IMR-90 (cell line): ENCODE data around the gene PRLR. TPM values are rescaled to one million over a fixed set of nuclear protein-coding genes. Genes with fewer than 3 reads are reported as not detected.

ENCODE experiments used
- ATAC-seq: fragments of 200-7000 bp; cut with Tn5 transposase; 2 replicates; pipeline ENCODE4 v1.9.1; 2020; ENCODE audit warnings: low read depth, mild to moderate bottlenecking, moderate library complexity
- BruUV-seq: library from RNA; stranded (reverse); fragments of 400-500 nt; replicated peaks from 2 replicates; lab custom pipeline; 2021; lab: Mats Ljungman, UMichigan
- CTCF ChIA-PET: fragments of 300-600 bp; formaldehyde crosslinking; extraction: SDS; loops from one replicate; lab custom pipeline; 2021; ENCODE audit warnings: antibody characterized with exemption; lab: Yijun Ruan, JAX
- POLR2A ChIA-PET: fragments of 300-600 bp; sonication (Branson Sonifier 250); formaldehyde crosslinking; loops from one replicate; lab custom pipeline; 2022; ENCODE audit warnings: antibody characterized with exemption; ENCODE audit not compliant: unreplicated experiment; lab: Charles Lee
- DNase-seq: peaks from one replicate; pipeline ENCODE4 v3.0.0; 2013
- H2AFZ ChIP-seq: replicated peaks from 2 replicates; pipeline ENCODE3; 2013; ENCODE audit warnings: low read length, mild to moderate bottlenecking; ENCODE audit not compliant: poor library complexity
- H2AK5ac ChIP-seq: 2 replicates; pipeline ENCODE4 v1.6.1; 2013; ENCODE audit warnings: low read depth, low read length, inconsistent platforms
- H2AK9ac ChIP-seq: replicated peaks from 2 replicates; pipeline ENCODE3; 2013; ENCODE audit warnings: mild to moderate bottlenecking, low read depth, low read length, moderate library complexity; ENCODE audit not compliant: poor library complexity
- H2BK120ac ChIP-seq: 2 replicates; pipeline ENCODE4 v1.6.1; 2013; ENCODE audit warnings: low read depth, low read length, inconsistent platforms
- H2BK15ac ChIP-seq: 3 replicates; pipeline ENCODE4 v1.6.1; 2013; ENCODE audit warnings: low read depth, low read length, inconsistent platforms
- H2BK20ac ChIP-seq: 2 replicates; pipeline ENCODE4 v1.6.1; 2013; ENCODE audit warnings: low read depth, mild to moderate bottlenecking, inconsistent platforms, low read length, moderate library complexity
- H2BK5ac ChIP-seq: 2 replicates; pipeline ENCODE4 v1.6.1; 2013; ENCODE audit warnings: mild to moderate bottlenecking, low read depth, low read length, inconsistent platforms; ENCODE audit not compliant: poor library complexity, severe bottlenecking
- H3K14ac ChIP-seq: replicated peaks from 2 replicates; pipeline ENCODE4 v1.6.1; 2013; ENCODE audit warnings: low read depth, low read length, inconsistent platforms
- H3K18ac ChIP-seq: 2 replicates; pipeline ENCODE4 v1.6.1; 2013; ENCODE audit warnings: low read depth, low read length, control low read depth
- H3K23ac ChIP-seq: 2 replicates; pipeline ENCODE4 v1.6.1; 2013; ENCODE audit warnings: low read depth, low read length, inconsistent platforms
- H3K27ac ChIP-seq: 2 replicates; pipeline ENCODE4 v1.5.1; 2013; ENCODE audit warnings: mild to moderate bottlenecking, control low read depth, low read length; ENCODE audit not compliant: insufficient read depth
- H3K27me3 ChIP-seq: 2 replicates; pipeline ENCODE4 v1.6.1; 2013; ENCODE audit warnings: low read length; ENCODE audit not compliant: control insufficient read depth, insufficient read depth
- H3K36me3 ChIP-seq: 2 replicates; pipeline ENCODE4 v1.6.1; 2013; ENCODE audit warnings: low read length, mixed read lengths; ENCODE audit not compliant: control insufficient read depth, insufficient read depth
- H3K4ac ChIP-seq: 2 replicates; pipeline ENCODE4 v1.6.1; 2013; ENCODE audit warnings: low read depth, low read length, inconsistent platforms
- H3K4me1 ChIP-seq: 2 replicates; pipeline ENCODE4 v1.6.1; 2013; ENCODE audit warnings: low read length, mixed read lengths; ENCODE audit not compliant: control insufficient read depth, insufficient read depth
- H3K4me2 ChIP-seq: 2 replicates; pipeline ENCODE4 v1.6.1; 2013; ENCODE audit warnings: low read depth, mild to moderate bottlenecking, control low read depth, low read length, moderate library complexity
- H3K4me3 ChIP-seq: 2 replicates; pipeline ENCODE4 v1.5.1; 2013; ENCODE audit warnings: low read depth, mild to moderate bottlenecking, control low read depth, low read length, moderate library complexity; ENCODE audit not compliant: insufficient read depth
- H3K56ac ChIP-seq: 2 replicates; pipeline ENCODE4 v1.6.1; 2013; ENCODE audit warnings: low read length, inconsistent platforms; ENCODE audit not compliant: insufficient read depth; ENCODE audit errors: extremely low read depth
- H3K79me1 ChIP-seq, 2 experiments: 2 replicates each; pipeline ENCODE4 v1.6.1; 2013; ENCODE audit warnings: low read length in 2 of 2, inconsistent platforms in 1 of 2, low read depth in 1 of 2
- H3K9ac ChIP-seq: 2 replicates; pipeline ENCODE4 v1.6.1; 2013; ENCODE audit warnings: low read depth, low read length, control low read depth
- H3K9me1 ChIP-seq: 2 replicates; pipeline ENCODE4 v1.6.1; 2013; ENCODE audit warnings: low read length, inconsistent platforms; ENCODE audit not compliant: insufficient read depth
- H3K9me3 ChIP-seq: 2 replicates; pipeline ENCODE4 v1.6.1; 2013; ENCODE audit warnings: low read length; ENCODE audit not compliant: control insufficient read depth, insufficient read depth
- H4K20me1 ChIP-seq: 2 replicates; pipeline ENCODE4 v1.6.1; 2013; ENCODE audit warnings: low read length, inconsistent platforms; ENCODE audit not compliant: insufficient read depth
- H4K5ac ChIP-seq: 2 replicates; pipeline ENCODE4 v1.6.1; 2013; ENCODE audit warnings: mild to moderate bottlenecking, low read depth, low read length, control low read depth
- H4K8ac ChIP-seq, 2 experiments: 2 replicates each; pipeline ENCODE4 v1.6.1; 2013; ENCODE audit warnings: low read depth in 2 of 2, low read length in 2 of 2, control low read depth in 1 of 2, inconsistent platforms in 1 of 2
- H4K91ac ChIP-seq: 2 replicates; pipeline ENCODE4 v1.6.1; 2013; ENCODE audit warnings: low read depth, low read length, inconsistent platforms; ENCODE audit not compliant: insufficient read depth
- BHLHE40 ChIP-seq: fragments of 150-350 bp; IDR thresholded peaks from 2 replicates; pipeline ENCODE4 v1.6.1; 2016; ENCODE audit warnings: mild to moderate bottlenecking, low read depth, low read length
- CEBPB ChIP-seq: IDR thresholded peaks from 2 replicates; pipeline ENCODE4 v1.6.1; 2012; ENCODE audit warnings: low read depth, low read length, improper control_type of control experiment
- CHD1 ChIP-seq: IDR thresholded peaks from 2 replicates; pipeline ENCODE4 v1.6.1; 2012; ENCODE audit warnings: low read depth, low read length, improper control_type of control experiment
- CTCF ChIP-seq: conservative IDR thresholded peaks from 2 replicates; pipeline ENCODE4 v1.5.1; 2012; ENCODE audit warnings: mild to moderate bottlenecking, low read depth, low read length, improper control_type of control experiment
- ELK1 ChIP-seq: fragments of 150-350 bp; IDR thresholded peaks from 2 replicates; pipeline ENCODE4 v1.6.1; 2016; ENCODE audit warnings: low read depth, mild to moderate bottlenecking, low read length, moderate library complexity, borderline replicate concordance
- FOS ChIP-seq: fragments of 150-350 bp; IDR thresholded peaks from 2 replicates; pipeline ENCODE4 v1.6.1; 2016; ENCODE audit warnings: low read depth, low read length
- MAFK ChIP-seq: IDR thresholded peaks from 2 replicates; pipeline ENCODE4 v1.6.1; 2012; ENCODE audit warnings: low read depth, low read length, improper control_type of control experiment
- MAZ ChIP-seq: IDR thresholded peaks from 2 replicates; pipeline ENCODE4 v1.6.1; 2012; ENCODE audit warnings: low read depth, mild to moderate bottlenecking, low read length, improper control_type of control experiment, moderate library complexity, borderline replicate concordance
- MXI1 ChIP-seq: IDR thresholded peaks from 2 replicates; pipeline ENCODE4 v1.6.1; 2012; ENCODE audit warnings: low read depth, mild to moderate bottlenecking, low read length, moderate library complexity, borderline replicate concordance
- NFE2L2 ChIP-seq: fragments of 150-350 bp; IDR thresholded peaks from 2 replicates; pipeline ENCODE4 v1.6.1; 2016; ENCODE audit warnings: low read depth, mild to moderate bottlenecking, low read length
- POLR2A ChIP-seq: IDR thresholded peaks from 2 replicates; pipeline ENCODE4 v1.6.1; 2012; ENCODE audit warnings: mild to moderate bottlenecking, low read depth, low read length
- RAD21 ChIP-seq: IDR thresholded peaks from 2 replicates; pipeline ENCODE4 v1.6.1; 2012; ENCODE audit warnings: low read length, improper control_type of control experiment
- RCOR1 ChIP-seq: IDR thresholded peaks from 2 replicates; pipeline ENCODE4 v1.6.1; 2012; ENCODE audit warnings: mild to moderate bottlenecking, low read length, improper control_type of control experiment; ENCODE audit not compliant: insufficient replicate concordance
- RFX5 ChIP-seq: IDR thresholded peaks from 2 replicates; pipeline ENCODE4 v1.8.0; 2012; ENCODE audit warnings: low read depth, mild to moderate bottlenecking, low read length, moderate library complexity
- SMC3 ChIP-seq: fragments of 150-350 bp; IDR thresholded peaks from 2 replicates; pipeline ENCODE4 v1.6.1; 2016; ENCODE audit warnings: low read depth, mild to moderate bottlenecking, antibody characterized with exemption, low read length, moderate library complexity
- USF2 ChIP-seq: fragments of 150-350 bp; IDR thresholded peaks from 2 replicates; pipeline ENCODE4 v1.6.1; 2017; ENCODE audit warnings: mild to moderate bottlenecking, antibody characterized with exemption, low read length, low read depth
- WGBS, 2 experiments: methylation state at CpG; one replicate each; pipeline versions ENCODE4 v1.1.5 to v1.1.7; 2013; ENCODE audit warnings: missing lambda C conversion rate in 2 of 2; ENCODE audit not compliant: insufficient read length in 1 of 2; ENCODE audit errors: extremely low coverage in 2 of 2; 5-methylcytosine and 5-hydroxymethylcytosine counted together
- dilution Hi-C: fragments of 300-500 bp; cut with HindIII; formaldehyde crosslinking; loops from one replicate; pipeline ENCODE4 v1.14.3; 2018; ENCODE audit warnings: low sequenced_read_pairs; ENCODE audit not compliant: unreplicated experiment
- in situ Hi-C: fragments of 300-500 bp; cut with MboI; formaldehyde crosslinking; loops from 3 replicates; pipeline ENCODE4 v1.14.3; 2019; ENCODE audit warnings: low sequenced_read_pairs, inconsistent platforms, mixed read lengths
- intact Hi-C: fragments of 100-400 bp; cut with micrococcal nuclease; formaldehyde crosslinking; loops from 2 replicates; pipeline ENCODE4 v1.10.0; 2022
- polyA plus RNA-seq, 3 experiments: library from polyadenylated mRNA; depleted of rRNA; stranded (reverse); fragments of >200 nt; gene quantifications; 2 replicates each; pipeline ENCODE4 v1.2.3, GENCODE V29; 2012; ENCODE audit warnings: low replicate concordance in 1 of 3
- total RNA-seq: library from RNA; depleted of rRNA; stranded (reverse); fragments of >200 nt; gene quantifications from 2 replicates; pipeline ENCODE4 v1.2.3, GENCODE V29; 2012

PRLR gene
- total and polyA plus RNA-seq, 2 of the 4 experiments (the other 2 are of a cell fraction), result 0.24 to 0.54 TPM

- CTCF ChIA-PET, result no interaction called here
- no peak overlapping the region for H2AK5ac ChIP-seq
- H2BK120ac ChIP-seq, result no peak overlapping the region
- no peak overlapping the region for H3K23ac ChIP-seq
- POLR2A ChIA-PET, result no interaction called here
- H3K4me3 ChIP-seq, result no peak overlapping the region
- no peaks in the 10 kb centered on the region for H3K27me3 ChIP-seq
- no peak overlapping the region for H2BK15ac ChIP-seq
- in situ Hi-C loops (no loop called here), dilution Hi-C loops (no loop called here), intact Hi-C loops (no loop called here)
- no peak for TF ChIP-seq POLR2A
- TF ChIP-seq MAZ, result no peak
- no peak for TF ChIP-seq CHD1
- TF ChIP-seq MXI1, result no peak
- TF ChIP-seq NFE2L2, result no peak
- no peak for TF ChIP-seq CEBPB
- no peak for TF ChIP-seq RFX5
- no peak for TF ChIP-seq FOS
- TF ChIP-seq CTCF, result no peak
- no peak for TF ChIP-seq ELK1
- no peak for TF ChIP-seq SMC3
- no peak for TF ChIP-seq MAFK
- no peak for TF ChIP-seq RCOR1
- TF ChIP-seq USF2, result no peak
- no peak for TF ChIP-seq RAD21
- TF ChIP-seq BHLHE40, result no peak
- no peak overlapping the region for H2BK20ac ChIP-seq
- H2AFZ ChIP-seq, result no peak overlapping the region
- H3K14ac ChIP-seq, result no peak overlapping the region
- no peak overlapping the region for H3K4me2 ChIP-seq
- H3K4me1 ChIP-seq, result peaks cover 10% of the 10 kb centered on the region
- H3K36me3 ChIP-seq, result no peaks in the 10 kb centered on the region
- DNase-seq (no peak), ATAC-seq (no peak)
- no peak overlapping the region for H2BK5ac ChIP-seq
- H3K56ac ChIP-seq, result no peak overlapping the region
- no peaks in the 10 kb centered on the region for H3K79me1 ChIP-seq
- H3K9me3 ChIP-seq, result no peaks in the 10 kb centered on the region
- peaks cover 7% of the 10 kb centered on the region for H3K9me1 ChIP-seq
- no peak overlapping the region for H4K8ac ChIP-seq
- H4K91ac ChIP-seq, result no peak overlapping the region
- H2AK9ac ChIP-seq, result no peak overlapping the region
- no peak overlapping the region for H3K9ac ChIP-seq
- 100% methylated on average over 1 of the region's 2 CpGs; no CpG with 5 or more reads in 1 of the 2 experiments for WGBS, 2 experiments
- no peak overlapping the region for H4K5ac ChIP-seq
- BruUV-seq, result no TSS peak
- H3K27ac ChIP-seq, result no peak overlapping the region
- no peaks in the 10 kb centered on the region for H4K20me1 ChIP-seq
- no peak overlapping the region for H3K4ac ChIP-seq
- no peak overlapping the region for H3K18ac ChIP-seq
Measured at GRCh38 chr5:35124932-35125331, 105.4 kb downstream of the PRLR start.
